Uterus (tissue), 2 donors: Measurements from ENCODE around the gene HLA-DRA.

Experiments used
- CTCF ChIP-seq, 4 experiments: fragments of 200-600 bp in 2 of 4; fragments of 450-650 bp in 2 of 4; sonication (generic) in 2 of 4; IDR thresholded peaks; one replicate each; pipeline ENCODE4 v1.5.1; 2016 to 2019; ENCODE audit warnings: antibody characterized with exemption in 4 of 4, mild to moderate bottlenecking in 2 of 4, moderate library complexity in 1 of 4
- POLR2A ChIP-seq, 2 donors: fragments of 450-650 bp; IDR thresholded peaks; one replicate each; pipeline ENCODE4 v1.6.1; 2016; ENCODE audit warnings: antibody characterized with exemption in 2 of 2, mild to moderate bottlenecking in 1 of 2, moderate library complexity in 1 of 2

- TF ChIP-seq CTCF (IDR thresholded peaks at IDR 0.05) (no peak), POLR2A (IDR thresholded peaks at IDR 0.05) (no peak)
Observed at GRCh38 chr6:32397252-32397920, 42.3 kb upstream of the HLA-DRA start.
